Breast epithelium (tissue), 3 donors: ENCODE measurements around the gene CRLF1.

Source experiments
- CTCF ChIP-seq, 3 donors: fragments of 450-650 bp; IDR thresholded peaks; one replicate each; pipeline ENCODE4 v1.5.1; 2016 to 2017; ENCODE audit warnings: antibody characterized with exemption in 3 of 3, mild to moderate bottlenecking in 3 of 3, moderate library complexity in 3 of 3
- POLR2A ChIP-seq: fragments of 450-650 bp; IDR thresholded peaks from one replicate; pipeline ENCODE4 v1.6.1; 2016; ENCODE audit warnings: antibody characterized with exemption, mild to moderate bottlenecking, moderate library complexity

DNA sequence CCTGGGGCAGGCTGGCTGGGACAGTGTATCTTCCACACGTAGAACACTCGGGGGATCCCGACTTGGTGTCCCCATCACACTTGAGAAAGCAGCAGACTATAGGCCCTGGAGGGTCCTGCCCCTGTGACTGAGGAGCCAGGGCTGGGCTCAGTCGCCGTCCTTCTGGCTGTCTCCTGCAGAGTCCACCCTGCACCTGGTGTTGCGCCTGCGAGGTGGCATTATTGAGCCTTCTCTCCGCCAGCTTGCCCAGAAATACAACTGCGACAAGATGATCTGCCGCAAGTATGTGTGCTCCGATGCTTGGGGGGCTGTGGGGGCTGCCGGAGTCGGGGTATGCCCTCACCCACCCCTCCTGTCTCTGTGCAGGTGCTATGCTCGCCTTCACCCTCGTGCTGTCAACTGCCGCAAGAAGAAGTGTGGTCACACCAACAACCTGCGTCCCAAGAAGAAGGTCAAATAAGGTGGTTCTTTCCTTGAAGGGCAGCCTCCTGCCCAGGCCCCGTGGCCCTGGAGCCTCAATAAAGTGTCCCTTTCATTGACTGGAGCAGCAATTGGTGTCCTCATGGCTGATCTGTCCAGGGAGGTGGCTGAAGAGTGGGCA is 31.8 kb downstream of the CRLF1 start:
- TF ChIP-seq CTCF (IDR thresholded peaks at IDR 0.05) (no peak), POLR2A (no peak)
